ENCODE data around the gene KRTAP10-2.

KRTAP10-2 gene

GRCh38 chr21:44567481-44568171 is 16.3 kb upstream of the KRTAP10-2 start:
- Histone ChIP-seq H4K20me1 (ENCODE audit: insufficient read depth) (no peaks in the 10 kb centered on the region), H3K4me2 (no peak overlapping the region), H3K79me2 (ENCODE audit: insufficient read depth, low read depth) (no peaks in the 10 kb centered on the region), H3K27me3 (ENCODE audit: insufficient read depth, low read depth) (peaks cover 48% of the 10 kb centered on the region), H3K4me1 (ENCODE audit: low read depth, poor library complexity, severe bottlenecking) (no peaks in the 10 kb centered on the region), H2AFZ (ENCODE audit: low read depth) (no peak overlapping the region), H3K36me3 (ENCODE audit: insufficient read depth) (no peaks in the 10 kb centered on the region), H3K4me3 (IDR thresholded peaks at IDR 0.05; ENCODE audit: insufficient read depth, low read depth, low read length) (no peak overlapping the region), H3K9ac (no peak overlapping the region), H3K27ac (no peak overlapping the region)
- TF ChIP-seq CTCF (conservative IDR thresholded peaks at IDR 0.05; ENCODE audit: low read depth, low read length) = no peak

- no peak overlapping the region for H2AFZ ChIP-seq (ENCODE audit: low read depth)
- peaks cover 37% of the 10 kb centered on the region for H3K27me3 ChIP-seq (ENCODE audit: insufficient read depth, low read depth)
- no peak overlapping the region for H3K27ac ChIP-seq
- no peak overlapping the region for H3K4me3 ChIP-seq (IDR thresholded peaks at IDR 0.05; ENCODE audit: insufficient read depth, low read depth, low read length)
- no peaks in the 10 kb centered on the region for H4K20me1 ChIP-seq (ENCODE audit: insufficient read depth)
- no peak overlapping the region for H3K9ac ChIP-seq
- no peaks in the 10 kb centered on the region for H3K36me3 ChIP-seq (ENCODE audit: insufficient read depth)
- no peaks in the 10 kb centered on the region for H3K4me1 ChIP-seq (ENCODE audit: low read depth, poor library complexity, severe bottlenecking)
- no peaks in the 10 kb centered on the region for H3K79me2 ChIP-seq (ENCODE audit: insufficient read depth, low read depth)
- no peak overlapping the region for H3K4me2 ChIP-seq
- TF ChIP-seq CTCF (conservative IDR thresholded peaks at IDR 0.05; ENCODE audit: low read depth, low read length) = no peak
Observed at GRCh38 chr21:44566403-44566802, 15.1 kb upstream of the KRTAP10-2 start.

- H3K4me2 ChIP-seq = no peak overlapping the region
- H3K27ac ChIP-seq = no peak overlapping the region
- no peak for TF ChIP-seq CTCF (conservative IDR thresholded peaks at IDR 0.05; ENCODE audit: low read depth, low read length)
- no peaks in the 10 kb centered on the region for H4K20me1 ChIP-seq (ENCODE audit: insufficient read depth)
- H3K27me3 ChIP-seq (ENCODE audit: insufficient read depth, low read depth) = peaks cover 34% of the 10 kb centered on the region; the same call in 1 of the 2 replicates
- H3K4me3 ChIP-seq (IDR thresholded peaks at IDR 0.05; ENCODE audit: insufficient read depth, low read depth, low read length) = no peak overlapping the region
- H3K36me3 ChIP-seq (ENCODE audit: insufficient read depth) = no peaks in the 10 kb centered on the region
- H3K79me2 ChIP-seq (ENCODE audit: insufficient read depth, low read depth) = no peaks in the 10 kb centered on the region
- H2AFZ ChIP-seq (ENCODE audit: low read depth) = no peak overlapping the region
- no peaks in the 10 kb centered on the region for H3K4me1 ChIP-seq (ENCODE audit: low read depth, poor library complexity, severe bottlenecking)
- no peak overlapping the region for H3K9ac ChIP-seq
Observed at GRCh38 chr21:44564886-44565598, 13.7 kb upstream of the KRTAP10-2 start.

DNA sequence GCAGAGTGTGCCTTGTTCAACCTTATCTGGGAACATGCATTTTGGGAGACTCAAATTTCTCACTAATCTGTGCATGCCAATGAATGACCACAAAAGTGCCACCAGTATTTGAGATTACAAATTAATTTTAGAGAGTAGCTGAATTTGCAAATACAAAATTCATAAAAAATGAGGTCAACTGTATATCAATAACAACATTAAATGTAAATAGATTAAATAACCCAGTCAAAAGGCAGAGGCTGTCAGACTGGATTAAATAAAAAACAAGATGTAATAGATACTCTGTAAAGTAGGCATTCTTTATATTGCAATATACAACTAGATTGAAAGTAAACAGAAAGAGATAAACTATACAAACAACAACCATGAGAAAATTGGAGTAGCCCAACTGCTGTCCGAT is 12.8 kb upstream of the KRTAP10-2 start:
- no peak overlapping the region for H3K4me3 ChIP-seq (IDR thresholded peaks at IDR 0.05; ENCODE audit: insufficient read depth, low read depth, low read length)
- H3K4me1 ChIP-seq (ENCODE audit: low read depth, poor library complexity, severe bottlenecking) = no peaks in the 10 kb centered on the region
- no peak overlapping the region for H2AFZ ChIP-seq (ENCODE audit: low read depth)
- H3K4me2 ChIP-seq = no peak overlapping the region
- no peak overlapping the region for H3K27ac ChIP-seq
- no peaks in the 10 kb centered on the region for H3K36me3 ChIP-seq (ENCODE audit: insufficient read depth)
- H3K9ac ChIP-seq = no peak overlapping the region
- no peaks in the 10 kb centered on the region for H3K79me2 ChIP-seq (ENCODE audit: insufficient read depth, low read depth)
- no peak for TF ChIP-seq CTCF (conservative IDR thresholded peaks at IDR 0.05; ENCODE audit: low read depth, low read length)
- H3K27me3 ChIP-seq (ENCODE audit: insufficient read depth, low read depth) = peaks cover 32% of the 10 kb centered on the region; the same call in 1 of the 2 replicates
- no peaks in the 10 kb centered on the region for H4K20me1 ChIP-seq (ENCODE audit: insufficient read depth)
